Measurements from ENCODE around the gene PIGS.

PIGS gene

DNA sequence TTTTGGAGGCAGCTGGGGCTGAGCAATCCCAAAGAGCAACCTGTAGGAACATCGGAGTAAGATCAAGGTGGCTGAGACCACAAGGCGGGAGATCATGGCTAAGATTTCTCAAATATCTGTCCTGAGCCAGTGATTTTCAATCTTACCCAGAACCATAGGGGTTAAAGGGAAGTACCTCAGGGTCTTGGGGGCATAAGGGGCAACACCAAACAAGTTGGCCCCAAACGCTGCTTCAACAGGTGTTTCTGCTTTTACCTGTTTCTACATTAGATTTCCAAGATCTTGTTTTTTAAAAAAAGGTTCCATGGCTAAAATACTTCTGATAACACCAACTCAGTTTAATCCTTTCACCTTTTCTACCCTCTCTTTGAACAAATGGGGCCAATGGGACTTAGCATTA is 16.3 kb downstream of the PIGS start:
- H3K4me3 ChIP-seq (ENCODE audit: low read depth, low read length): no peak overlapping the region
- no peak for TF ChIP-seq CTCF (IDR thresholded peaks at IDR 0.05; ENCODE audit: borderline replicate concordance, insufficient read depth, low read depth, low read length)

DNA sequence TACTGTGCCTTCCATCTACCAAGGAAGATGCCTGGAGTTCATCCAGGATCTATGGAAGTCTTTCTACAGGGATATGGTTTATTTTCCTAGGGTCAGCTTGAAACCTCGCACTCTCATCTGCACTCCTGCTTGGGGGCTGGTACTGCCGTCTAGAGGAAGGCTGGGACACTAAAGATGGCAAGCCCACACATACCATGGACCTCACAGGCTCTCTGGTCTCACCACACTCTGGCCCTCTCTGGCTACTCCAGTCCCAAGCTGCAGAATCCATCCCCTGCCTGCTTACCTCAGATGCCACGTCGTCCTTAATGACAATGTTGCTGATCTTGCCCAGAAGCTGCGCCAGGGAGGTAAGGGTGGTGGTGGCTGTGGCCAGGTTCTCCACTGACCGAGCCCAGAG is 16.8 kb downstream of the PIGS start:
- no peak for TF ChIP-seq CTCF (IDR thresholded peaks at IDR 0.05; ENCODE audit: borderline replicate concordance, insufficient read depth, low read depth, low read length)
- no peak overlapping the region for H3K4me3 ChIP-seq (ENCODE audit: low read depth, low read length)

- no peak for TF ChIP-seq CTCF (IDR thresholded peaks at IDR 0.05; ENCODE audit: borderline replicate concordance, insufficient read depth, low read depth, low read length)
- no peak overlapping the region for H3K4me3 ChIP-seq (ENCODE audit: low read depth, low read length)
Measured at GRCh38 chr17:28553000-28553505, 18.3 kb downstream of the PIGS start.

DNA sequence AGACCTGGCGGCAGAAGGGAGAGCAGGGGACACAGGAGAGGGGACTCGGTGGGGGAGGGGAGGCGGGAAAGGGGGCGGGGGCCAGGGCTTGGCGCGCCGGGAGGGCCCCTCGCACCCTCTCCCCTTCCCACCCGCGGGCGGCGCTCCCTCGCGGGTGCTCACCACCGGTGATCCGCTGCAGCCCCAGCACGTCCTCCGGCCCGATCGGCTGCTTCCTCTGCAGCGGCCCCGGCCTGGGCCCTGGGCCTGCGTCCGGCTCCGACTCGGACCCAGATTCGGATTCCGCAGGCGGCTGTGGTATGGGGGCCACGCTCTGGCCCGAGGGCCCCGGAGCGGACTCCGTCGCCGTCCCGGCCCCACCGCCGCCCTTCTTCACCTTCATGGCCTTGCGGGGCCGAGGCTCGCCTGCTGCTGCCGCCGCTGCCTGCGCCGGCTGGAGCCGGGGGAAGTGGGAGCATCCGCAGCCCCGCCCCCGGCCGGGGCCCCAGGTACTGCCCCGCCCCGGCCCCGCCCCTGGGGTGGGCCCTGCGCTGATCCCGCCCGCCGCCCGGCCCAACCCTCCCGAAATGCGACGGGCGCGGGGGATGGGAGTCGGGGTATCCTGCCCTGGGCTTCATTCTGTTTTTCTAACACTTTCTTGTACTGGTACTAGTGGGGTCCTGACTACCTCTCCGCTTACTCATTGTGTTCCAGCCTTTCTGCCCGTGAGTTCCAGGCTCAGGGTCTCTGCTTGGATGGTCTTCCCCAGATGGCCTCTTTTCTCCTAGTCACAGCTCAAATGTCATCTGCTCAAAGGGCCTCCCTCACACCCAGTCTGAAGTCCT is 18.9 kb downstream of the PIGS start, which contains the start of gene UNC119:
UNC119 (minus strand) TSS at position 449 of the 824 bp plus-strand sequence; CDS start at position 382, 67 bp downstream.
- no peak for TF ChIP-seq CTCF (IDR thresholded peaks at IDR 0.05; ENCODE audit: borderline replicate concordance, insufficient read depth, low read depth, low read length)
- peak within 1 kb of the TSS; percentile 87 for H3K4me3 ChIP-seq (ENCODE audit: low read depth, low read length)

DNA sequence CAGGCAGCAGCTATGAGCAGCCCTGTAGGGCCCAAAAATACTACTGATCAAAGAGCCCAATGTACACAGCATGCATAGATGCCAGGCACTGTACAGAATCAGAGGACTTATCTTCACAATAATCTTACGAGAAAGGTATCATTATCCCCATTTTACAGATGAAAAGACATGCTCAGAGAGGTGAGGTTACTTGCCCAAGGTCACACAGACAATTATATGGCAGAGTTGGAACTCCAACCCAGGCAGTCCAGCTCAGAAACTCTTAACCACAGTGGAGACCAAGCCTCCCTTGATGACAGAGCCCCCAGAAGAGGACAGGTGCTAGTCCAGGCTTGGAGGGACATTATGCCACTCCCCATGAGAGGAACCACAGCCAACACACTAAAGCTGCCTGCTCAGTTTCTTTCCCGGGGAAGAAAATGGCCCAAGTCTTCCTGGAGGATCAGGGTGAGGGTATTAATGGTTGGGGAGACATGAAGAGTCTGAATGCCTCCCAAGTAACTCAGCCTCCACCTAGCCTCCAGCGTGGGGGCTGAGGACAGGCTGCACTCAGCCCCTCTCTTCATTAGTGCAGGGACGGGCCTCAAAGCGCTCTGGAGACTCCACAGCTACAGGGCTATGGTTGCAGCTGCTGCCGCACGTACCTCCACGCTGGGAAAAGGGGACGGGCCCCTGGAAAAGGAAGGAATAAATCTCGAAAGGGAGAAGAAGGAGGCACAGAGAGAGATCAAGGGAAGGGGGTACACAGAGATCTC is 19.7 kb downstream of the PIGS start:
- H3K4me3 ChIP-seq (ENCODE audit: low read depth, low read length): peak overlapping the region; percentile 87
- no peak for TF ChIP-seq CTCF (IDR thresholded peaks at IDR 0.05; ENCODE audit: borderline replicate concordance, insufficient read depth, low read depth, low read length)

DNA sequence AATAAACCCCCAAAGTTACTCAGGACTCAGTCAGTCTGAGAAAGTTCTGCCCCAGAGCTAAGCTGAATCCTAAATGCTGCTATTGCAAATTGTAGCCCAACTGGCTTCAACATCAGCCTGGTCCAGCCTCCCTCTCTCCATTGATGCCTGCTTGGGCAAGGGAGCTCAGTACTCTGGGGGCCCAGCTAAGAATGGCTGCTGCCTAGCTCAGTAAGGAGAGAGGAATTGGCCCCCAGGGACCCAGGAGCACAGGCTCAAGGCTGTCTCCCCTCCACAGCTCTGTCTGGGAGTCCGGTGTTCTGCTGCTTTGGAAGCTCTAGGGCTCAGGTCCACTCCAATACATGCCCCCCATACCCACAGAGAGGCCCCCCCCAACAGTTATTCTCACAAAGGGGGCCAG is 20.5 kb downstream of the PIGS start:
- TF ChIP-seq CTCF (IDR thresholded peaks at IDR 0.05; ENCODE audit: borderline replicate concordance, insufficient read depth, low read depth, low read length): no peak
- peak overlapping the region; percentile 6 for H3K4me3 ChIP-seq (ENCODE audit: low read depth, low read length)
